Kidney (tissue), 22 donors: ENCODE data around the gene VSTM4. TPM values are rescaled to one million over a fixed set of nuclear protein-coding genes. Genes with fewer than 3 reads are reported as not detected.

ENCODE experiments used
- DNase-seq, 5 donors: peaks; one replicate each; pipeline ENCODE4 v3.0.0-alpha.2; 2013 to 2020
- FAIRE-seq: peaks from 2 replicates; lab custom pipeline; 2012; peaks lifted over from hg19 to GRCh38; lab: Jason Lieb, UNC
- H3K27ac ChIP-seq, 2 donors: one replicate each; pipeline ENCODE4 v1.7.0; 2013; ENCODE audit warnings: low read depth in 2 of 2, low read length in 2 of 2, inconsistent platforms in 1 of 2
- H3K27me3 ChIP-seq: one replicate; pipeline ENCODE4 v1.7.1; 2013; ENCODE audit warnings: low read length, inconsistent platforms; ENCODE audit not compliant: control insufficient read depth, insufficient read depth
- H3K36me3 ChIP-seq, 3 donors: one replicate each; pipeline versions ENCODE4 v1.7.0 to v1.7.1; 2013; ENCODE audit warnings: low read length in 3 of 3, control low read depth in 1 of 3, inconsistent platforms in 1 of 3; ENCODE audit not compliant: insufficient read depth in 3 of 3, control insufficient read depth in 2 of 3
- H3K4me1 ChIP-seq, 3 donors: one replicate each; pipeline versions ENCODE4 v1.7.0 to v1.7.1; 2013; ENCODE audit warnings: low read length in 3 of 3, inconsistent platforms in 1 of 3, low read depth in 1 of 3; ENCODE audit not compliant: control insufficient read depth in 2 of 3, insufficient read depth in 2 of 3
- H3K4me3 ChIP-seq, 3 donors: one replicate each; pipeline versions ENCODE4 v1.7.0 to v1.8.1; 2013; ENCODE audit warnings: low read length in 3 of 3, control low read depth in 1 of 3, inconsistent platforms in 1 of 3
- H3K9ac ChIP-seq, 3 donors: one replicate each; pipeline versions ENCODE4 v1.7.0 to v1.7.1; 2013; ENCODE audit warnings: low read length in 3 of 3, control low read depth in 1 of 3, inconsistent platforms in 1 of 3
- H3K9me3 ChIP-seq, 3 donors: one replicate each; pipeline versions ENCODE4 v1.7.0 to v1.7.1; 2013; ENCODE audit warnings: low read length in 3 of 3, control low read depth in 1 of 3, inconsistent platforms in 1 of 3; ENCODE audit not compliant: control insufficient read depth in 2 of 3, insufficient read depth in 1 of 3
- intact Hi-C: fragments of 100-400 bp; cut with DNase I; formaldehyde crosslinking; loops from one replicate; pipeline ENCODE4 v1.11.1; 2022
- long read RNA-seq, 10 donors: library from polyadenylated mRNA in 1 of 10; unstranded in 1 of 10; transcript quantifications; one replicate each; pipeline ENCODE4 v2.0.0 and lab custom pipeline, GENCODE V29; 2021 to 2026
- polyA plus RNA-seq: library from polyadenylated mRNA; stranded (reverse); fragments of 350-450 nt; fragmentation: Illumina TruSeq; extraction: RNeasy Lipid Tissue Mini Kit (QIAGEN cat#74804); gene quantifications from one replicate; pipeline ENCODE4 v1.2.3, GENCODE V29; 2014; ENCODE audit warnings: low read depth, low replicate concordance; ENCODE audit not compliant: insufficient read depth
- total RNA-seq: library from RNA; stranded (reverse); fragmentation: NEBNext Ultra II Directional; extraction: Animal tissue kit (Norgen Biotek cat#: 25700); gene quantifications from one replicate; pipeline ENCODE4 v1.2.1, GENCODE V29; 2021
- TF ChIP-seq, protein P1 (sequence below): IDR thresholded peaks from 3 replicates; pipeline ENCODE4 v1.5.1; 2012; ENCODE audit warnings: mild to moderate bottlenecking, moderate library complexity, borderline replicate concordance; ENCODE audit not compliant: insufficient read depth; ENCODE audit errors: extremely low read depth
- donor health status: control.
- donor health status: control.
- donor health status: control.
- donor health status: control.
- donor health status: control.
- donor health status: DM: yes; HTN: yes; CAD: no.
- donor health status: Normal renal cell carcinoma (clear cell type).

The VSTM4 gene, protein sequence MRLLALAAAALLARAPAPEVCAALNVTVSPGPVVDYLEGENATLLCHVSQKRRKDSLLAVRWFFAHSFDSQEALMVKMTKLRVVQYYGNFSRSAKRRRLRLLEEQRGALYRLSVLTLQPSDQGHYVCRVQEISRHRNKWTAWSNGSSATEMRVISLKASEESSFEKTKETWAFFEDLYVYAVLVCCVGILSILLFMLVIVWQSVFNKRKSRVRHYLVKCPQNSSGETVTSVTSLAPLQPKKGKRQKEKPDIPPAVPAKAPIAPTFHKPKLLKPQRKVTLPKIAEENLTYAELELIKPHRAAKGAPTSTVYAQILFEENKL
- 8.5 TPM for total RNA-seq
- 7.4 TPM for polyA plus RNA-seq
- long read RNA-seq, donor 1, full-length matches to known transcripts, result 3 of 3 reads
- long read RNA-seq, donor 1, partial matches to known transcripts, result 0 of 3 reads
- long read RNA-seq, donor 1, other reads (novel, unspliced or antisense), result 0 of 3 reads
- long read RNA-seq, donor 2, full-length matches to known transcripts, result 5 of 5 reads
- long read RNA-seq, donor 2, partial matches to known transcripts, result 0 of 5 reads
- long read RNA-seq, donor 2, other reads (novel, unspliced or antisense), result 0 of 5 reads
- long read RNA-seq, donor 3, full-length matches to known transcripts, result 5 of 5 reads
- long read RNA-seq, donor 3, partial matches to known transcripts, result 0 of 5 reads
- long read RNA-seq, donor 3, other reads (novel, unspliced or antisense), result 0 of 5 reads
- long read RNA-seq, donor 4, full-length matches to known transcripts, result 1 of 1 reads
- long read RNA-seq, donor 4, partial matches to known transcripts, result 0 of 1 reads
- long read RNA-seq, donor 4, other reads (novel, unspliced or antisense), result 0 of 1 reads
- long read RNA-seq, donor 5, result 0 reads
- long read RNA-seq, donor 6, result 0 reads
- long read RNA-seq, donor 7, full-length matches to known transcripts, result 3 of 12 reads
- long read RNA-seq, donor 7, partial matches to known transcripts, result 2 of 12 reads
- long read RNA-seq, donor 7, other reads (novel, unspliced or antisense), result 7 of 12 reads
- long read RNA-seq, donor 8, full-length matches to known transcripts, result 2 of 2 reads
- long read RNA-seq, donor 8, partial matches to known transcripts, result 0 of 2 reads
- long read RNA-seq, donor 8, other reads (novel, unspliced or antisense), result 0 of 2 reads
- long read RNA-seq, donor 9, result 0 reads
- long read RNA-seq, donor 10, full-length matches to known transcripts, result 3 of 3 reads
- long read RNA-seq, donor 10, partial matches to known transcripts, result 0 of 3 reads
- long read RNA-seq, donor 10, other reads (novel, unspliced or antisense), result 0 of 3 reads

DNA sequence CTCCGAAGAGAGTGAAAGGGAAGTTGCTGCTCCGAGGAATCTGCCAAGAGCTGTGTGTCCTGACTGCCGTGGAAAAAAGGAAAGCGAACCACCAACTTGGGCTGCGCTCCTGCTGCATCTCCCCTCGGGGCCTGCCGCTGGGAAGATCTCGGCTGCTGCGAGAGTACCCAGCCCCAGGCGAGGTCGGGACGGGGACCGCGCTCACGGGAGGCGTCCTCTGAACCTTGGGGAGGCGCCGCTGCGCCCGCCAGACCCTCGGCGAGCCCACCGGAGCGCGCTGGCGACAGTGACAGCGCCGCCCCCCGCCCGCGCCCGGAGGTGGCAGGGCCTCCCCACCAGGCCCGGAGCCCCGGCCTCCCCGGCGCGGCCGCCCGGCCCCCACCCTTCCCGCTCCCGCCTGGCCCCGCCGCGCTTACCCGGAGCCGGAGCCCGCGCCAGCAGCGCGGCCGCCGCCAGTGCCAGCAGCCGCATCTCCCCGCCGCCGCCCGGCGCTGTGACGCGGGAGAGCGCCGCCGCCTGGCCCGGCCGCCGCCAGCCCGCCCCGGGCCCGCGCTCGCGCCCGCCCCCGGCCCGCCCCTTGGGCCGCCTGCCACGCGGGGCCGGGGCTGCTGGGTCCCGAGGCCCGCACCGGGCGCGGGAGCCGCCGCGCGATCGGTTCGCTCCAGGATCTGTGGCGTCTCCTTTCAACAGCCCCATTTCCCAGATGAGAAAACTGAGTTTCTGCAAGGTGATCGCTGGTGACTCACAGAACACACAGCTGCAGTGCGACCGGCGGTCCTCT is at the start of gene VSTM4:
Gene VSTM4, minus strand, starts transcription at position 508 of the 781 bp plus-strand sequence. Its CDS starts 37 bp downstream, at position 471.
- intact Hi-C loops, result no loop called here
- H3K27ac ChIP-seq, result peak within 1 kb of the TSS in 1 of 2 donors; percentile 33

DNA sequence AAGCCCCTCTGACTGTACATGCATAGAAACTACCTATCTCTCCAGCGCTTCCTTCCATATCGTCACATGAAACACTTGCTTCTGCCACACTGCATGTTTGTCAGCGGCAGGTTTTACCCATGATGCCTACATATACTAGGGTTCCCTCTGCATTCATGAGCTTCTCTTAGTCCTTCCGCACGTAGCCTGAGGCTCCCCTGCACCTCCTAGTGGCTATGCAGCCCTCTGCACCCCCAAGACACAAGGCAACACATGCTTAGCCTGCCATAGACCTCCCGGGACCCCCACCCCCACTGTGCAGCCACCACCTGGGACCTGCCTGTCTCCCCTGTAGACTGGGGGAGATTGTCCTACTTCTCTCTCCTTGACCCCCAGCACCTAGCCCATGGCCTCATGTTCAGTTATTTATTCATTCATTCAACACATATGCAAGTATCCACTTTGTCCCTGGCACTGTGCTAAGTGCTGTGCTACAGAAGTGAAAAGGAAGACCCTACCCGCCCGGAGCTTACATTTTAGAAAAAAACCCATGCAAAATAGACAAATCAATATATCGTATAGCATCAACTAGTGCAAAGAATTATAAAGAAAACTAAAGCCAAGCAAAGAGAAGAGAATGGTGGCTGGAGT is 49.4 kb upstream of the VSTM4 start:
- DNase-seq (peak in 3 of 5 donors; percentile 30 to 48 (median 37)), FAIRE-seq (no peak)
- H3K27ac ChIP-seq, result no peak overlapping the region
- H3K27me3 ChIP-seq, result no peaks in the 10 kb centered on the region
- no peaks in the 10 kb centered on the region for H3K4me1 ChIP-seq
- H3K36me3 ChIP-seq, result no peaks in the 10 kb centered on the region
- H3K9me3 ChIP-seq, result no peaks in the 10 kb centered on the region
- H3K4me3 ChIP-seq, result no peak overlapping the region
- intact Hi-C loops, result loop anchor here (10.0 kb wide), 1 partner anchor 190 kb away; no protein-coding TSS in a partner anchor
- TF ChIP-seq, protein P1, sequence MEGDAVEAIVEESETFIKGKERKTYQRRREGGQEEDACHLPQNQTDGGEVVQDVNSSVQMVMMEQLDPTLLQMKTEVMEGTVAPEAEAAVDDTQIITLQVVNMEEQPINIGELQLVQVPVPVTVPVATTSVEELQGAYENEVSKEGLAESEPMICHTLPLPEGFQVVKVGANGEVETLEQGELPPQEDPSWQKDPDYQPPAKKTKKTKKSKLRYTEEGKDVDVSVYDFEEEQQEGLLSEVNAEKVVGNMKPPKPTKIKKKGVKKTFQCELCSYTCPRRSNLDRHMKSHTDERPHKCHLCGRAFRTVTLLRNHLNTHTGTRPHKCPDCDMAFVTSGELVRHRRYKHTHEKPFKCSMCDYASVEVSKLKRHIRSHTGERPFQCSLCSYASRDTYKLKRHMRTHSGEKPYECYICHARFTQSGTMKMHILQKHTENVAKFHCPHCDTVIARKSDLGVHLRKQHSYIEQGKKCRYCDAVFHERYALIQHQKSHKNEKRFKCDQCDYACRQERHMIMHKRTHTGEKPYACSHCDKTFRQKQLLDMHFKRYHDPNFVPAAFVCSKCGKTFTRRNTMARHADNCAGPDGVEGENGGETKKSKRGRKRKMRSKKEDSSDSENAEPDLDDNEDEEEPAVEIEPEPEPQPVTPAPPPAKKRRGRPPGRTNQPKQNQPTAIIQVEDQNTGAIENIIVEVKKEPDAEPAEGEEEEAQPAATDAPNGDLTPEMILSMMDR, result peak; percentile 59
- H3K9ac ChIP-seq, result no peak overlapping the region

More for the DNA sequence above, at the start of gene VSTM4:
- FAIRE-seq (no peak), DNase-seq (peak in 4 of 5 donors; percentile 43 to 67 (median 54))
- Histone ChIP-seq H3K4me3 (peak within 1 kb of the TSS; percentile 66 to 75 (median 74)), H3K36me3 (no peaks in the 10 kb centered on the region), H3K9ac (peak within 1 kb of the TSS; percentile 45 to 57 (median 51)), H3K27me3 (no peaks in the 10 kb centered on the region), H3K9me3 (no peaks in the 10 kb centered on the region), H3K4me1 (peaks cover 0 to 13% (median 3%) of the 10 kb centered on the region in 3 donors)
- TF ChIP-seq, protein P1, result no peak
